Endothelial cell of umbilical vein (primary cell): ENCODE results near the gene TERT.

Experiments used
- CTCF ChIP-seq, 2 donors: IDR thresholded peaks; 1 replicate in 1 of 2; 2 replicates in 1 of 2; pipeline ENCODE4 v1.5.1; 2011; ENCODE audit warnings: low read length in 2 of 2, mild to moderate bottlenecking in 2 of 2, moderate library complexity in 2 of 2, control low read depth in 1 of 2, inconsistent platforms in 1 of 2, low read depth in 1 of 2; ENCODE audit not compliant: insufficient read depth in 1 of 2; ENCODE audit errors: extremely low read depth in 1 of 2
- EZH2 ChIP-seq: IDR thresholded peaks from 2 replicates; pipeline ENCODE4 v1.6.1; 2012; ENCODE audit warnings: borderline replicate concordance, low read depth, mild to moderate bottlenecking, moderate library complexity, low read length, inconsistent platforms; ENCODE audit not compliant: severe bottlenecking
- FOS ChIP-seq: IDR thresholded peaks from 2 replicates; pipeline ENCODE4 v1.6.1; 2011; ENCODE audit warnings: mild to moderate bottlenecking, low read length, moderate library complexity, borderline replicate concordance; ENCODE audit not compliant: insufficient read depth
- GATA2 ChIP-seq: IDR thresholded peaks from 2 replicates; pipeline ENCODE4 v1.7.0; 2011; ENCODE audit warnings: low read depth, mild to moderate bottlenecking, moderate library complexity, mixed read lengths, low read length; ENCODE audit not compliant: insufficient read length, insufficient read depth
- MAX ChIP-seq: IDR thresholded peaks from 2 replicates; pipeline ENCODE4 v1.6.1; 2011; ENCODE audit not compliant: insufficient read depth, insufficient read length
- MYC ChIP-seq: IDR thresholded peaks from one replicate; pipeline ENCODE4 v1.6.1; 2011; ENCODE audit warnings: mild to moderate bottlenecking, low read depth, low read length
- POLR2A ChIP-seq: IDR thresholded peaks from 2 replicates; pipeline ENCODE4 v1.6.1; 2012; ENCODE audit warnings: low read depth, mild to moderate bottlenecking, control low read depth, low read length
- POLR2AphosphoS5 ChIP-seq: IDR thresholded peaks from 2 replicates; pipeline ENCODE4 v1.6.1; 2012; ENCODE audit warnings: low read depth, mild to moderate bottlenecking, control low read depth, low read length, moderate library complexity; ENCODE audit not compliant: insufficient read depth

GRCh38 chr5:1247811-1248210 is 47.1 kb downstream of the TERT start:
- TF ChIP-seq POLR2AphosphoS5 (no peak), CTCF (IDR thresholded peaks at IDR 0.05; ENCODE audit: extremely low read depth in 1 of 2, insufficient read depth in 1 of 2, low read depth in 1 of 2, low read length in 2 of 2) (no peak), MAX (no peak), MYC (no peak), POLR2A (no peak), EZH2 (no peak), GATA2 (no peak), FOS (no peak)
